K562 (cell line): Measurements from ENCODE around the gene CARMIL1. TPM values are rescaled to one million over a fixed set of nuclear protein-coding genes. Genes with fewer than 3 reads are reported as not detected.
A peak's percentile ranks its signal among the peaks of the same experiment; 100 is the strongest.

Source experiments
- ATAC-seq: fragments of 200-7000 bp; cut with Tn5 transposase; 3 replicates; pipeline ENCODE4 v1.9.1; 2020; ENCODE audit warnings: moderate library complexity
- BruUV-seq: library from RNA; stranded (reverse); fragments of 400-500 nt; replicated peaks from 2 replicates; lab custom pipeline; 2021; lab: Mats Ljungman, UMichigan
- CTCF ChIA-PET: fragments of 300-600 bp; formaldehyde crosslinking; extraction: SDS; loops from one replicate; lab custom pipeline; 2021; ENCODE audit warnings: low intra/inter-chr PET ratio; lab: Yijun Ruan, JAX
- POLR2A ChIA-PET: fragments of 300-600, 350-650 bp; sonication (Branson Sonifier 250); formaldehyde crosslinking; extraction: SDS; loops from one replicate; lab custom pipeline; 2021; ENCODE audit warnings: antibody characterized with exemption, inconsistent platforms; lab: Yijun Ruan, JAX
- DNase-seq, 4 experiments: peaks; one replicate each; pipeline versions ENCODE4 v3.0.0 to v3.0.0-alpha.2; 2011 to 2018; ENCODE audit warnings: low spot score in 3 of 4, mixed read lengths in 3 of 4; ENCODE audit errors: extremely low read depth in 1 of 4
- FAIRE-seq: peaks from 2 replicates; lab custom pipeline; 2011; peaks lifted over from hg19 to GRCh38; lab: Jason Lieb, UNC
- H2AFZ ChIP-seq: 2 replicates; pipeline ENCODE4 v1.6.0; 2011; ENCODE audit warnings: low read depth, low read length, control low read depth, inconsistent platforms
- H3K27ac ChIP-seq: fragments of 200-600 bp; 3 replicates; pipeline ENCODE4 v1.8.0; 2011; ENCODE audit warnings: low read depth, mild to moderate bottlenecking, control low read depth, inconsistent platforms, low read length, moderate library complexity, mixed read lengths; ENCODE audit errors: extremely low read depth
- H3K27me3 ChIP-seq, 2 experiments: fragments of 300-600 bp in 1 of 2; 2 replicates in 1 of 2; 3 replicates in 1 of 2; pipeline versions ENCODE4 v1.6.0 to v1.8.0; 2011; ENCODE audit warnings: inconsistent platforms in 2 of 2, low read length in 2 of 2, mild to moderate bottlenecking in 1 of 2, mixed read lengths in 1 of 2, moderate library complexity in 1 of 2; ENCODE audit not compliant: control insufficient read depth in 2 of 2, insufficient read depth in 2 of 2
- H3K36me3 ChIP-seq: fragments of 300-600 bp; 3 replicates; pipeline ENCODE4 v1.8.0; 2011; ENCODE audit warnings: mild to moderate bottlenecking, low read length, inconsistent platforms; ENCODE audit not compliant: control insufficient read depth, insufficient read depth
- H3K4me1 ChIP-seq, 2 experiments: fragments of 200-600 bp in 1 of 2; replicated peaks in 1 of 2; 2 replicates in 1 of 2; 3 replicates in 1 of 2; pipeline versions ENCODE4 v1.5.1 to v1.8.0; 2011; ENCODE audit warnings: inconsistent platforms in 2 of 2, low read length in 2 of 2, mild to moderate bottlenecking in 1 of 2, mixed read lengths in 1 of 2, moderate library complexity in 1 of 2; ENCODE audit not compliant: control insufficient read depth in 2 of 2, insufficient read depth in 2 of 2
- H3K4me2 ChIP-seq: 2 replicates; pipeline ENCODE4 v1.6.1; 2011; ENCODE audit warnings: low read length, control low read depth, inconsistent platforms, mixed read lengths; ENCODE audit not compliant: insufficient read depth
- H3K4me3 ChIP-seq: fragments of 200-600 bp; sonication (generic), shearing (Covaris generic); 2 replicates; pipeline ENCODE4 v1.5.1; 2016; ENCODE audit warnings: control low read depth, inconsistent platforms
- H3K79me2 ChIP-seq: fragments of 200-600 bp; 3 replicates; pipeline ENCODE4 v1.8.0; 2011; ENCODE audit warnings: low read length, inconsistent platforms; ENCODE audit not compliant: control insufficient read depth, insufficient read depth
- H3K9ac ChIP-seq, 2 experiments: 2 replicates each; pipeline versions ENCODE4 v1.6.0 to v1.6.1; 2011; ENCODE audit warnings: low read depth in 2 of 2, low read length in 2 of 2, control low read depth in 1 of 2, inconsistent platforms in 1 of 2, mild to moderate bottlenecking in 1 of 2, mixed read lengths in 1 of 2; ENCODE audit not compliant: insufficient read depth in 1 of 2
- H3K9me1 ChIP-seq: one replicate; pipeline ENCODE4 v1.6.0; 2011; ENCODE audit warnings: inconsistent platforms, mild to moderate bottlenecking, low read length, moderate library complexity; ENCODE audit not compliant: control insufficient read depth, insufficient read depth
- H3K9me3 ChIP-seq: replicated peaks from 2 replicates; pipeline ENCODE4 v1.5.1; 2011; ENCODE audit warnings: low read depth, low read length, inconsistent platforms; ENCODE audit not compliant: control insufficient read depth, insufficient read depth
- H4K20me1 ChIP-seq: replicated peaks from 2 replicates; pipeline ENCODE4 v1.6.1; 2011; ENCODE audit warnings: low read length, inconsistent platforms, mixed read lengths; ENCODE audit not compliant: control insufficient read depth, insufficient read depth
- ADNP ChIP-seq: fragments of 200-800 bp; sonication (Bioruptor generic); IDR thresholded peaks from 2 replicates; pipeline ENCODE4 v1.6.1; 2016; ENCODE audit warnings: missing genetic modification characterization, missing compliant biosample characterization
- CBX3 ChIP-seq, 2 experiments: IDR thresholded peaks; 1 replicate in 1 of 2; 2 replicates in 1 of 2; pipeline ENCODE4 v1.6.1; 2012; ENCODE audit warnings: inconsistent platforms in 2 of 2, low read length in 2 of 2, borderline replicate concordance in 1 of 2, control low read depth in 1 of 2
- CGGBP1 ChIP-seq: fragments of 250-450 bp; sonication (Bioruptor Pico); IDR thresholded peaks from 2 replicates; pipeline ENCODE4 v1.9.0; 2021; ENCODE audit warnings: mild to moderate bottlenecking
- E2F4 ChIP-seq: sonication (generic); formaldehyde crosslinking; IDR thresholded peaks from 2 replicates; pipeline ENCODE4 v1.8.0; 2022; ENCODE audit warnings: mild to moderate bottlenecking, low read depth, missing genetic modification reagents
- HMG20A ChIP-seq: fragments of 450-650 bp; formaldehyde crosslinking; conservative IDR thresholded peaks from 2 replicates; pipeline ENCODE4 v1.4.0; 2020; ENCODE audit warnings: mild to moderate bottlenecking, mixed read lengths
- LCOR ChIP-seq: sonication (generic); formaldehyde crosslinking; IDR thresholded peaks from 2 replicates; pipeline ENCODE4 v1.8.0; 2022; ENCODE audit warnings: mild to moderate bottlenecking, missing genetic modification reagents
- RBBP5 ChIP-seq: fragments of 200-600 bp; sonication (generic); IDR thresholded peaks from 2 replicates; pipeline ENCODE4 v1.6.1; 2012; ENCODE audit warnings: borderline replicate concordance, mild to moderate bottlenecking, low read length, control low read depth, inconsistent platforms; ENCODE audit not compliant: insufficient read depth, poor library complexity, severe bottlenecking
- RNF2 ChIP-seq: sonication (generic); IDR thresholded peaks from 2 replicates; pipeline ENCODE4 v1.6.1; 2016
- SIRT6 ChIP-seq: IDR thresholded peaks from one replicate; pipeline ENCODE4 v1.6.1; 2012; ENCODE audit warnings: low read depth, mild to moderate bottlenecking, control low read depth, inconsistent platforms, low read length, moderate library complexity
- SMAD1 ChIP-seq: fragments of 150-350 bp; IDR thresholded peaks from 2 replicates; pipeline ENCODE4 v1.6.1; 2014; ENCODE audit warnings: low read length, low read depth; ENCODE audit not compliant: partially characterized antibody
- THRA ChIP-seq: fragments of 450-650 bp; IDR thresholded peaks from 2 replicates; pipeline ENCODE4 v1.6.1; 2017; ENCODE audit warnings: mild to moderate bottlenecking, moderate library complexity
- TSC22D4 ChIP-seq: fragments of 450-650 bp; IDR thresholded peaks from 2 replicates; pipeline ENCODE4 v1.6.1; 2016; ENCODE audit warnings: missing genetic modification characterization, missing biosample characterization, control low read depth
- ZNF133 ChIP-seq: fragments of 250-450 bp; sonication (Bioruptor Pico); IDR thresholded peaks from 2 replicates; pipeline ENCODE4 v1.4.0; 2020; ENCODE audit warnings: mild to moderate bottlenecking
- ZNF766 ChIP-seq: fragments of 200-800 bp; sonication (Bioruptor generic); conservative IDR thresholded peaks from 2 replicates; pipeline ENCODE4 v1.6.1; 2016; ENCODE audit warnings: missing genetic modification characterization, missing compliant biosample characterization
- WGBS: fragments of 100-300 bp; shearing (Covaris generic); methylation state at CpG from one replicate; pipeline ENCODE4 v1.1.6; 2016; ENCODE audit warnings: low coverage, mixed read lengths; ENCODE audit not compliant: insufficient coverage; ENCODE audit errors: missing lambda C conversion rate; 5-methylcytosine and 5-hydroxymethylcytosine counted together
- in situ Hi-C: fragments of 300-500 bp; cut with MboI; formaldehyde crosslinking; loops from 4 replicates; pipeline ENCODE4 v1.15.0; 2018; ENCODE audit warnings: inconsistent platforms, mixed read lengths
- intact Hi-C: fragments of 100-400 bp; cut with micrococcal nuclease; formaldehyde crosslinking; loops from 2 replicates; pipeline ENCODE4 v1.14.2; 2022
- polyA plus RNA-seq, 8 experiments: library from polyadenylated mRNA; depleted of rRNA in 4 of 8; stranded (reverse) in 5 of 8; unstranded in 3 of 8; fragments of >200 nt; fragmentation: Nextera tagmentation in 2 of 8; fragmentation: Illumina TruSeq in 1 of 8; extraction: Ambion mirVana in 2 of 8; extraction: Trizol in 1 of 8; gene quantifications; 2 replicates each; pipeline versions ENCODE4 v1.2.1 to v1.2.3, GENCODE V29; 2011 to 2014; ENCODE audit warnings: inconsistent platforms in 1 of 8, missing spikeins in 1 of 8
- total RNA-seq, 7 experiments: library from RNA; depleted of rRNA in 6 of 7; stranded (reverse); fragments of >200 nt in 6 of 7; fragmentation: Illumina TruSeq in 2 of 7; extraction: Trizol in 2 of 7; gene quantifications; 2 replicates each; pipeline versions ENCODE4 v1.2.1 to v1.2.3, GENCODE V29; 2011 to 2021; ENCODE audit warnings: low replicate concordance in 1 of 7

Gene CARMIL1
- total and polyA plus RNA-seq, 9 of the 15 experiments (the other 6 are each of a cell fraction or from before 2014, with no cell fraction given) = 0.04 to 0.32 (median 0.10) TPM; not detected in 1

- TF ChIP-seq ZNF766 (CRISPR knock-in tag) = no peak
Measured at GRCh38 chr6:25423358-25423757, 144.2 kb downstream of the CARMIL1 start (continued).

GRCh38 chr6:25424303-25424702 lies 145.1 kb downstream of the CARMIL1 start:
- Histone ChIP-seq H3K9ac (no peak overlapping the region), H3K27ac (no peak overlapping the region), H3K4me2 (no peak overlapping the region), H3K27me3 (no peaks in the 10 kb centered on the region), H2AFZ (no peak overlapping the region), H3K9me3 (no peaks in the 10 kb centered on the region), H3K9me1 (no peaks in the 10 kb centered on the region), H3K36me3 (no peaks in the 10 kb centered on the region), H3K4me3 (no peak overlapping the region), H3K79me2 (no peaks in the 10 kb centered on the region), H4K20me1 (no peaks in the 10 kb centered on the region), H3K4me1 (no peaks in the 10 kb centered on the region)
- FAIRE-seq (peak; percentile 52), DNase-seq (no peak), ATAC-seq (no peak)
- POLR2A ChIA-PET = interaction anchor here (2.3 kb wide), 1 partner anchor 12 kb away, joined by 6 read pairs; no protein-coding TSS in a partner anchor
- CTCF ChIA-PET = no interaction called here
- BruUV-seq = no TSS peak
- in situ Hi-C loops = no loop called here
- intact Hi-C loops = no loop called here
- 0% methylated on average over 1 of the region's 1 CpG for WGBS
- no peak for TF ChIP-seq E2F4 (CRISPR knock-in tag)
- TF ChIP-seq CBX3 (IDR thresholded peaks at IDR 0.05; ENCODE audit: borderline replicate concordance in 1 of 2, low read length in 2 of 2) = no peak
- no peak for TF ChIP-seq RBBP5
- no peak for TF ChIP-seq TSC22D4
- TF ChIP-seq ADNP (tag) = no peak
- TF ChIP-seq THRA = no peak
- TF ChIP-seq SIRT6 = no peak
- no peak for TF ChIP-seq ZNF133 (CRISPR knock-in tag)
- TF ChIP-seq SMAD1 = no peak
- no peak for TF ChIP-seq LCOR (CRISPR knock-in tag)
- no peak for TF ChIP-seq CGGBP1 (CRISPR knock-in tag)
- no peak for TF ChIP-seq ZNF766 (CRISPR knock-in tag)
- no peak for TF ChIP-seq RNF2
- no peak for TF ChIP-seq HMG20A
